KMS-11 (cell line): ENCODE measurements around the gene NBAS.

Experiments
- H2AFZ ChIP-seq: fragments of 200-600 bp; sonication (generic); 2 replicates; pipeline ENCODE4 v1.6.1; 2016; ENCODE audit warnings: antibody characterized with exemption, mixed run types, low read depth
- H3K27ac ChIP-seq: fragments of 200-600 bp; sonication (generic); 2 replicates; pipeline ENCODE4 v1.6.1; 2016; ENCODE audit warnings: mild to moderate bottlenecking, mixed run types
- H3K27me3 ChIP-seq: fragments of 200-600 bp; sonication (generic); 2 replicates; pipeline ENCODE4 v1.6.1; 2017; ENCODE audit warnings: mild to moderate bottlenecking, low read depth, mixed run types, moderate library complexity; ENCODE audit not compliant: insufficient read depth
- H3K36me3 ChIP-seq: fragments of 200-600 bp; sonication (generic); 2 replicates; pipeline ENCODE4 v1.6.1; 2017; ENCODE audit warnings: mild to moderate bottlenecking, mixed run types; ENCODE audit not compliant: insufficient read depth
- H3K4me1 ChIP-seq: fragments of 200-600 bp; sonication (generic); 2 replicates; pipeline ENCODE4 v1.6.1; 2016; ENCODE audit warnings: mild to moderate bottlenecking, low read depth, mixed run types; ENCODE audit not compliant: poor library complexity, severe bottlenecking
- H3K4me2 ChIP-seq: fragments of 200-600 bp; sonication (generic); 2 replicates; pipeline ENCODE4 v1.7.0; 2016; ENCODE audit warnings: mild to moderate bottlenecking, mixed run types
- H3K4me3 ChIP-seq: fragments of 200-600 bp; sonication (generic); IDR thresholded peaks from 2 replicates; pipeline ENCODE4 v1.6.1; 2017; ENCODE audit warnings: low read depth, low read length, mixed read lengths; ENCODE audit not compliant: insufficient read depth
- H3K79me2 ChIP-seq: fragments of 200-600 bp; sonication (generic); 2 replicates; pipeline ENCODE4 v1.6.1; 2016; ENCODE audit warnings: low read depth, mixed run types; ENCODE audit not compliant: insufficient read depth
- H3K9ac ChIP-seq: fragments of 200-600 bp; sonication (generic); 2 replicates; pipeline ENCODE4 v1.6.1; 2016; ENCODE audit warnings: mild to moderate bottlenecking, mixed run types
- H4K20me1 ChIP-seq: fragments of 200-600 bp; sonication (generic); 2 replicates; pipeline ENCODE4 v1.6.1; 2016; ENCODE audit warnings: mild to moderate bottlenecking, mixed run types; ENCODE audit not compliant: insufficient read depth
- CTCF ChIP-seq: fragments of 200-600 bp; sonication (generic); conservative IDR thresholded peaks from 2 replicates; pipeline ENCODE4 v1.6.1; 2017; ENCODE audit warnings: low read depth, mild to moderate bottlenecking, antibody characterized with exemption, low read length, moderate library complexity, mixed read lengths

NBAS gene

DNA sequence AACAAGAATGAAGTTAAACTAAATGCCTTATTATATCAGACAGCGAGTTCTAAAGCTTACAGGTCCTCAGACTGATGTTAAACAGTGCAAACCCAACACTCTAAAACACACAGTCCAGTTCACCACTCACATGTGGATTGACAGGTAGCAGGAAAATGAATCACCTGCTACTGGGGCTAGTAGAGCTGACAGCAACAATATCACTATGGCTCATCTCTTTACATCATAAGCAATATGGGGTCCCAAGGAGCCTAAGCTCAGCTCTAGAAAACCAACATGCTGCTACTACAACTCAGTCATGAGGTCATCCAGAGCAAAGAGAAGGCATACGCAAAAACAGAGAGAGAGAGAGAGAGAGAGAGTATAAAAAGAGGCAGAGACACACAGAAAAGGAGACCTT lies 145.4 kb downstream of the NBAS start:
- TF ChIP-seq CTCF = no peak
- Histone ChIP-seq H4K20me1 (no peaks in the 10 kb centered on the region), H2AFZ (no peak overlapping the region), H3K4me2 (no peak overlapping the region), H3K4me1 (no peaks in the 10 kb centered on the region), H3K9ac (no peak overlapping the region), H3K27ac (no peak overlapping the region), H3K4me3 (no peak overlapping the region), H3K36me3 (no peaks in the 10 kb centered on the region), H3K27me3 (no peaks in the 10 kb centered on the region), H3K79me2 (no peaks in the 10 kb centered on the region)

DNA sequence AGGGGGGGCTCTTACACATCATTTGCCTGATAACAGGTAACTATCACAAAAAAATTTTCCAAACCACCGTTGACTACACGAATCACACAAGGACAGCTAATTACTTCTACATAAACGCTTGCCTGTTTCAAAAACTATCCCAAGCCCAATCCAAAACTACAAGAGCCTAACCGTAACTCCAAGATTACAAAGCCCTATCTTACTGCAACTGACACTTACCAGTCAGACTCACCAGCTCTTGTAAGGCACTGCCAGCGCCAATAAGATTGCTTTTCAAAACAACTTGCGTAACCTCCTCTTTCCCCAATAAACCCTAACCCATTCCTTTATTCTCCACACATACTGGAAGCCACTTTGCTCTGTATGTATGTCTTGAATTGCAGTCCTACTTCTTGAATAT lies 148.4 kb downstream of the NBAS start:
- no peaks in the 10 kb centered on the region for H3K36me3 ChIP-seq
- no peak overlapping the region for H3K4me2 ChIP-seq
- H3K27me3 ChIP-seq = no peaks in the 10 kb centered on the region
- no peak overlapping the region for H3K27ac ChIP-seq
- no peak overlapping the region for H3K9ac ChIP-seq
- H4K20me1 ChIP-seq = no peaks in the 10 kb centered on the region
- H3K4me1 ChIP-seq = no peaks in the 10 kb centered on the region
- H3K79me2 ChIP-seq = no peaks in the 10 kb centered on the region
- H3K4me3 ChIP-seq = no peak overlapping the region
- TF ChIP-seq CTCF = no peak
- no peak overlapping the region for H2AFZ ChIP-seq

- Histone ChIP-seq H3K27me3 (no peaks in the 10 kb centered on the region), H3K4me3 (no peak overlapping the region), H3K9ac (no peak overlapping the region), H3K27ac (no peak overlapping the region), H3K4me2 (no peak overlapping the region), H2AFZ (no peak overlapping the region), H4K20me1 (no peaks in the 10 kb centered on the region), H3K79me2 (no peaks in the 10 kb centered on the region), H3K4me1 (no peaks in the 10 kb centered on the region), H3K36me3 (no peaks in the 10 kb centered on the region)
- no peak for TF ChIP-seq CTCF
These were observed 148.8 kb downstream of the NBAS start for GRCh38 chr2:15412309-15412708.

DNA sequence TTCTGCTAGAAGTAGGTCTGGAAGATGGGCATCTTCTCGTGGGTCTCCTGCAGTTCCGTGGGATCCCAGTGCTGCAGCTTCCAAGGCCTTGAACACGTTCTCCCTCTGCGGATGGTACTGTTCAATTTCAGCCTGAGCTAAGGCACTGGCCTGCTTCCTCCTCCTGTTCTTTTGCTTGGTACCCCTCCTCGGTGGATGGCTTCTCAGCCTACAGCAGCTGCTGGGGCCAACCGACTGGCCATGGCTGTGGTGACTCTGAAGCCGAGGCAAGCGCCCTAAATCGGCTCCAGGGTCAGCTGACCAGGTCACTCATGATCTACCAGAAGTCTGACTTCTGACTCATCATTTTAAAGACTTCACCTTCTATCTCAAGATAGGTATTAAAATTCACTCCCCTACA lies 150.2 kb downstream of the NBAS start:
- Histone ChIP-seq H2AFZ (no peak overlapping the region), H3K4me2 (no peak overlapping the region), H3K9ac (no peak overlapping the region), H3K4me3 (no peak overlapping the region), H3K27me3 (no peaks in the 10 kb centered on the region), H4K20me1 (no peaks in the 10 kb centered on the region), H3K4me1 (no peaks in the 10 kb centered on the region), H3K27ac (no peak overlapping the region), H3K79me2 (no peaks in the 10 kb centered on the region), H3K36me3 (no peaks in the 10 kb centered on the region)
- no peak for TF ChIP-seq CTCF

- H3K4me3 ChIP-seq = no peak overlapping the region
- no peak for TF ChIP-seq CTCF
- no peak overlapping the region for H3K4me2 ChIP-seq
- H4K20me1 ChIP-seq = no peaks in the 10 kb centered on the region
- H3K79me2 ChIP-seq = no peaks in the 10 kb centered on the region
- H3K9ac ChIP-seq = no peak overlapping the region
- H3K36me3 ChIP-seq = no peaks in the 10 kb centered on the region
- no peak overlapping the region for H3K27ac ChIP-seq
- H3K4me1 ChIP-seq = no peaks in the 10 kb centered on the region
- H2AFZ ChIP-seq = no peak overlapping the region
- no peaks in the 10 kb centered on the region for H3K27me3 ChIP-seq
These were observed 152.4 kb downstream of the NBAS start for GRCh38 chr2:15408759-15409158.
